ENCODE measurements around the gene MAN2B1. TPM values are rescaled to one million over a fixed set of nuclear protein-coding genes. Genes with fewer than 3 reads are reported as not detected.

Gene MAN2B1
- total and polyA plus RNA-seq, 2 experiments from 2014 or later: 33.2 to 60.8 TPM

GRCh38 chr19:12648088-12648487 lies 18.5 kb downstream of the MAN2B1 start:
- Histone ChIP-seq H3K36me3 (ENCODE audit: insufficient read depth) (no peaks in the 10 kb centered on the region), H3K4me2 (peak overlapping the region; percentile 77), H3K4me3 (peak overlapping the region; percentile 53), H3K4me1 (ENCODE audit: insufficient read depth) (no peaks in the 10 kb centered on the region), H3K27ac (ENCODE audit: low read depth) (no peak overlapping the region), H3K9me2 (ENCODE audit: insufficient read depth) (no peaks in the 10 kb centered on the region), H4K20me1 (replicated peaks; ENCODE audit: insufficient read depth) (no peaks in the 10 kb centered on the region), H3K79me2 (replicated peaks; ENCODE audit: insufficient read depth) (no peaks in the 10 kb centered on the region), H3K27me3 (ENCODE audit: insufficient read depth) (no peaks in the 10 kb centered on the region), H3F3A (replicated peaks; ENCODE audit: low read depth) (0 out of 2 replicates have a peak, but pooled peaks cover 7% of the 10 kb centered on the region), H2AFZ (no peak overlapping the region; the same call in 1 of the 2 replicates)
- H3K36me3 Mint-ChIP-seq (ENCODE audit: low read depth): peaks cover 21% of the 10 kb centered on the region
- peak; percentile 67 for DNase-seq (ENCODE audit: low spot score)
- peak overlapping the region; percentile 21; the same call in 2 of the 3 replicates for H3K4me3 Mint-ChIP-seq
- ATAC-seq: peak; percentile 68
- no peak overlapping the region for H3K27ac Mint-ChIP-seq
- H3K27me3 Mint-ChIP-seq (ENCODE audit: insufficient read depth, low read depth, poor library complexity): peaks cover 17% of the 10 kb centered on the region
- TF ChIP-seq JUNB (IDR thresholded peaks at IDR 0.05; ENCODE audit: unreplicated experiment) (no peak), CTCF (conservative IDR thresholded peaks at IDR 0.05; ENCODE audit: low read depth in 2 of 2) (peak; percentile 54 to 76)
- peaks cover 2% of the 10 kb centered on the region; the same call in 2 of the 3 replicates for H3K4me1 Mint-ChIP-seq
- peaks cover 8% of the 10 kb centered on the region for H3K9me3 Mint-ChIP-seq

- no peaks in the 10 kb centered on the region for H4K20me1 ChIP-seq (replicated peaks; ENCODE audit: insufficient read depth)
- H3K4me1 ChIP-seq (ENCODE audit: insufficient read depth): no peaks in the 10 kb centered on the region
- TF ChIP-seq NANOG (IDR thresholded peaks at IDR 0.05; ENCODE audit: borderline replicate concordance) (no peak), POLR2AphosphoS5 (IDR thresholded peaks at IDR 0.05; ENCODE audit: low read depth) (peak; percentile 37; the same call in 1 of the 2 replicates), CTCF (conservative IDR thresholded peaks at IDR 0.05; ENCODE audit: low read depth in 2 of 2) (0 out of 4 replicates have a peak, but pooled peaks of 1 of the 2 experiments have one; percentile 4)
- no peaks in the 10 kb centered on the region for H3K9me2 ChIP-seq (ENCODE audit: insufficient read depth)
- Mint-ChIP-seq H3K27me3 (ENCODE audit: insufficient read depth, low read depth, poor library complexity) (peaks cover 17% of the 10 kb centered on the region), H3K36me3 (ENCODE audit: low read depth) (peaks cover 21% of the 10 kb centered on the region), H3K9me3 (peaks cover 8% of the 10 kb centered on the region), H3K4me1 (peaks cover 2% of the 10 kb centered on the region; the same call in 2 of the 3 replicates), H3K27ac (no peak overlapping the region), H3K4me3 (no peak overlapping the region; the same call in 2 of the 3 replicates)
- H2AFZ ChIP-seq: no peak overlapping the region
- no peaks in the 10 kb centered on the region for H3K36me3 ChIP-seq (ENCODE audit: insufficient read depth)
- H3K79me2 ChIP-seq (replicated peaks; ENCODE audit: insufficient read depth): no peaks in the 10 kb centered on the region
- peak; percentile 87 for ATAC-seq
- DNase-seq (ENCODE audit: low spot score): peak; percentile 88
- H3K4me3 ChIP-seq: peak overlapping the region; percentile 53
- H3F3A ChIP-seq (replicated peaks; ENCODE audit: low read depth): 0 out of 2 replicates have a peak, but pooled peaks cover 7% of the 10 kb centered on the region
- H3K27ac ChIP-seq (ENCODE audit: low read depth): no peak overlapping the region
- no peaks in the 10 kb centered on the region for H3K27me3 ChIP-seq (ENCODE audit: insufficient read depth)
- H3K4me2 ChIP-seq: peak overlapping the region; percentile 77
Measured at GRCh38 chr19:12647490-12648071, 19.0 kb downstream of the MAN2B1 start.
